Spleen (tissue), 11 donors: ENCODE data around the gene ZFX. TPM values are rescaled to one million over a fixed set of nuclear protein-coding genes. Genes with fewer than 3 reads are reported as not detected.

Experiments used
- DNase-seq: peaks from one replicate; pipeline ENCODE4 v3.0.0-alpha.2; 2020
- H3K27ac ChIP-seq, 8 donors: fragments of 200-600 bp; sonication (generic) in 7 of 8; 1 replicate in 4 of 8; 2 replicates in 4 of 8; pipeline versions ENCODE4 v1.5.0 to v1.8.0; 2016 to 2021; ENCODE audit warnings: inconsistent platforms in 4 of 8, mild to moderate bottlenecking in 4 of 8, moderate library complexity in 1 of 8
- H3K27me3 ChIP-seq, 7 donors: fragments of 200-600 bp; sonication (generic) in 6 of 7; replicated peaks in 1 of 7; 1 replicate in 4 of 7; 2 replicates in 3 of 7; pipeline versions ENCODE4 v1.5.0 to v1.8.0; 2016 to 2021; ENCODE audit warnings: inconsistent platforms in 3 of 7, mild to moderate bottlenecking in 1 of 7
- H3K36me3 ChIP-seq, 6 donors: fragments of 200-600 bp; sonication (generic) in 5 of 6; 1 replicate in 4 of 6; 2 replicates in 2 of 6; pipeline versions ENCODE4 v1.5.0 to v1.8.0; 2016 to 2021; ENCODE audit warnings: inconsistent platforms in 2 of 6
- H3K4me1 ChIP-seq, 6 donors: fragments of 200-600 bp; sonication (generic) in 5 of 6; 1 replicate in 3 of 6; 2 replicates in 3 of 6; pipeline versions ENCODE4 v1.5.0 to v1.8.0; 2016 to 2021; ENCODE audit warnings: inconsistent platforms in 3 of 6
- H3K4me3 ChIP-seq, 8 donors: fragments of 200-600 bp; sonication (generic) in 7 of 8; 1 replicate in 4 of 8; 2 replicates in 4 of 8; pipeline versions ENCODE4 v1.5.0 to v1.8.0; 2016 to 2021; ENCODE audit warnings: inconsistent platforms in 4 of 8, mild to moderate bottlenecking in 4 of 8, moderate library complexity in 2 of 8
- H3K9me3 ChIP-seq, 8 donors: fragments of 200-600 bp; sonication (generic) in 7 of 8; 1 replicate in 4 of 8; 2 replicates in 4 of 8; pipeline versions ENCODE4 v1.5.0 to v1.8.0; 2016 to 2021; ENCODE audit warnings: inconsistent platforms in 4 of 8
- CTCF ChIP-seq, 11 experiments: fragments of 200-600 bp in 7 of 11; fragments of 450-650 bp in 4 of 11; sonication (generic) in 4 of 11; IDR thresholded peaks in 8 of 11; conservative IDR thresholded peaks in 3 of 11; 1 replicate in 7 of 11; 2 replicates in 4 of 11; pipeline versions ENCODE4 v1.4.0 to v1.8.0; 2016 to 2021; ENCODE audit warnings: antibody characterized with exemption in 11 of 11, inconsistent platforms in 4 of 11, mild to moderate bottlenecking in 1 of 11
- POLR2A ChIP-seq, 3 donors: fragments of 450-650 bp; IDR thresholded peaks; one replicate each; pipeline ENCODE4 v1.5.1; 2017; ENCODE audit warnings: antibody characterized with exemption in 3 of 3, mild to moderate bottlenecking in 1 of 3
- POLR2AphosphoS5 ChIP-seq, 3 donors: sonication (generic); formaldehyde crosslinking; IDR thresholded peaks; one replicate each; pipeline ENCODE4 v1.5.1; 2017; ENCODE audit warnings: antibody characterized with exemption in 3 of 3
- WGBS, 5 donors: extraction: QIAGEN DNeasy Blood & Tissue Kit in 3 of 5; methylation state at CpG; one replicate each; pipeline versions ENCODE4 v1.1.5 to v1.1.7; 2013 to 2018; 5-methylcytosine and 5-hydroxymethylcytosine counted together
- intact Hi-C: fragments of 100-400 bp; cut with DNase I; formaldehyde crosslinking; loops from one replicate; pipeline ENCODE4 v1.15.0; 2023; ENCODE audit warnings: low total_unique reads
- polyA plus RNA-seq, 3 donors: library from polyadenylated mRNA; stranded (reverse); fragments of 200-250 nt; gene quantifications; one replicate each; pipeline ENCODE4 v1.2.1, GENCODE V29; 2013
- total RNA-seq, 7 donors: library from RNA; depleted of rRNA in 3 of 7; stranded (reverse); fragments of >200 nt in 3 of 7; fragmentation: NEBNext Ultra II Directional in 4 of 7; extraction: Animal tissue kit (Norgen Biotek cat#: 25700) in 4 of 7; gene quantifications; one replicate each; pipeline versions ENCODE4 v1.1.0 to v1.2.1, GENCODE V29; 2016 to 2021
- donor health status: healthy with polysubstance abuse.
- donor health status: DM: no; HTN: no; CAD: no; lungs with moderate emphysema.
- donor health status: DM: no; HTN: no; CAD: no.
- donor health status: Bipolar disorder and iron deficiency.
- donor health status: healthy.
- donor health status: DM: no; HTN: no; CAD: no.
- donor health status: DM: yes; HTN: yes; CAD: no.

ZFX gene
- total and polyA plus RNA-seq, 10 donors = 5.0 to 105 (median 72.2) TPM

- Histone ChIP-seq H3K4me3 (no peak overlapping the region), H3K4me1 (peaks cover 0 to 21% (median 3%) of the 10 kb centered on the region in 6 donors), H3K27me3 (no peaks in the 10 kb centered on the region), H3K36me3 (peaks cover 13 to 68% (median 61%) of the 10 kb centered on the region in 6 donors), H3K27ac (no peak overlapping the region), H3K9me3 (no peaks in the 10 kb centered on the region)
- TF ChIP-seq POLR2A (IDR thresholded peaks at IDR 0.05) = no peak
- no peak for TF ChIP-seq CTCF (IDR thresholded peaks at IDR 0.05 in 8 of 11, conservative IDR thresholded peaks at IDR 0.05 in 3 of 11)
- TF ChIP-seq POLR2AphosphoS5 (IDR thresholded peaks at IDR 0.05) = no peak
- WGBS, 5 donors = 95 to 98% (median 97%) methylated on average over 13 of the region's 13 CpGs
- intact Hi-C loops = no loop called here
- no peak for DNase-seq
These were observed 59.1 kb downstream of the ZFX start for GRCh38 chrX:24208496-24209240.

- TF ChIP-seq POLR2AphosphoS5 (IDR thresholded peaks at IDR 0.05) (no peak), CTCF (IDR thresholded peaks at IDR 0.05 in 8 of 11, conservative IDR thresholded peaks at IDR 0.05 in 3 of 11) (no peak), POLR2A (IDR thresholded peaks at IDR 0.05) (no peak)
- no peaks in the 10 kb centered on the region for H3K27me3 ChIP-seq
- peaks cover 13 to 74% (median 64%) of the 10 kb centered on the region in 6 donors for H3K36me3 ChIP-seq
- DNase-seq = no peak
- WGBS, 5 donors = 92 to 98% (median 97%) methylated on average over 4 to 6 of the region's 6 CpGs
- H3K9me3 ChIP-seq = no peaks in the 10 kb centered on the region
- peaks cover 0 to 5% (median 0%) of the 10 kb centered on the region in 6 donors for H3K4me1 ChIP-seq
- H3K27ac ChIP-seq = no peak overlapping the region
- intact Hi-C loops = no loop called here
- no peak overlapping the region for H3K4me3 ChIP-seq
These were observed 60.7 kb downstream of the ZFX start for GRCh38 chrX:24210190-24210589.

GRCh38 chrX:24214568-24214967, 65.0 kb downstream of the ZFX start:
- Histone ChIP-seq H3K9me3 (no peaks in the 10 kb centered on the region), H3K27ac (no peak overlapping the region), H3K36me3 (peaks cover 6 to 46% (median 40%) of the 10 kb centered on the region in 6 donors), H3K4me3 (no peak overlapping the region), H3K27me3 (no peaks in the 10 kb centered on the region), H3K4me1 (no peaks in the 10 kb centered on the region)
- TF ChIP-seq POLR2A (IDR thresholded peaks at IDR 0.05) = no peak
- no peak for TF ChIP-seq POLR2AphosphoS5 (IDR thresholded peaks at IDR 0.05)
- TF ChIP-seq CTCF (IDR thresholded peaks at IDR 0.05 in 8 of 11, conservative IDR thresholded peaks at IDR 0.05 in 3 of 11) = no peak
- intact Hi-C loops = no loop called here
- 93 to 97% (median 94%) methylated on average over 4 of the region's 4 CpGs for WGBS, 5 donors
- DNase-seq = no peak

GRCh38 chrX:24215272-24215671, 65.7 kb downstream of the ZFX start:
- intact Hi-C loops = no loop called here

More at GRCh38 chrX:24215272-24215671, 65.7 kb downstream of the ZFX start:
- no peaks in the 10 kb centered on the region for H3K27me3 ChIP-seq
- H3K4me3 ChIP-seq = no peak overlapping the region
- TF ChIP-seq POLR2A (IDR thresholded peaks at IDR 0.05) = no peak
- no peak for TF ChIP-seq CTCF (IDR thresholded peaks at IDR 0.05 in 8 of 11, conservative IDR thresholded peaks at IDR 0.05 in 3 of 11)
- TF ChIP-seq POLR2AphosphoS5 (IDR thresholded peaks at IDR 0.05) = no peak
- H3K36me3 ChIP-seq = peaks cover 3 to 39% (median 33%) of the 10 kb centered on the region in 6 donors
- no peak overlapping the region for H3K27ac ChIP-seq
- no peak for DNase-seq
- 81 to 87% (median 83%) methylated on average over 2 of the region's 2 CpGs for WGBS, 5 donors
- H3K4me1 ChIP-seq = no peaks in the 10 kb centered on the region
- no peaks in the 10 kb centered on the region for H3K9me3 ChIP-seq
